Measurements from ENCODE around the gene MACF1. TPM values are rescaled to one million over a fixed set of nuclear protein-coding genes. Genes with fewer than 3 reads are reported as not detected.
A peak's percentile ranks its signal among the peaks of the same experiment; 100 is the strongest.

The MACF1 gene
- polyA plus RNA-seq, 1 of the 3 experiments (the other 2 are of a cell fraction): 37.6 TPM

DNA sequence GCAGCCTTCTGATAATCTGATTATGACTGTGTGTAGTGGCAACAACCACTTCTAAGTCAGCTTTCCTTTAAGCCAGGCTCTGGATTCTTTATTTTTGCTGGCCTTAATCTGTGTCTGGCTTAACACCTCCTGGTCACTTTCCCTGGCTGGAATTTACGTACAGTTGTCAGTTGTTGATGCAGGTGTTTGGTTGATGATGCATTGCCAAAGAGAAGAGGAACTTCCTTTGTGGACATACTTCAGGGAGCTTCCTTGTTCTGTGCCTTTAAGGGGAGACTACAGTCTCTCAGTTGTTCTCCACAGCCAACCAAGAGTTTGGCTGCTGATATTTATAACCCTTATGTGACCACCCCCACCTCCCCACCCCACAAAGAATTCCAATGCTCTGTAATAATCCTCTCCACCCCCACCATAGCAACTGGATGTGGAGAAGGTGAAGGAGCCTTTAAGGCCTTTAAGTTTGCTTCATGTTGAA, 190.9 kb downstream of the MACF1 start:
- Histone ChIP-seq H3F3A (replicated peaks; ENCODE audit: insufficient read depth) (peaks cover 67% of the 10 kb centered on the region), H3K9ac (peak overlapping the region; percentile 20), H4K20me1 (ENCODE audit: insufficient read depth) (no peaks in the 10 kb centered on the region), H3K4me3 (ENCODE audit: low read depth in 2 of 2, low read length in 1 of 2) (no peak overlapping the region), H3K9me2 (no peaks in the 10 kb centered on the region), H2AFZ (ENCODE audit: low read depth) (no peak overlapping the region), H3K27ac (ENCODE audit: low read depth in 2 of 2, low read length in 1 of 2) (peak overlapping the region; percentile 59 to 97; a peak in 3 of 4 replicates), H3K36me3 (replicated peaks in 1 of 2; ENCODE audit: control insufficient read depth in 1 of 2, insufficient read depth in 2 of 2, low read length in 1 of 2) (peaks cover 0 to 2% of the 10 kb centered on the region in 2 experiments), H3K4me1 (ENCODE audit: control insufficient read depth in 1 of 2, insufficient read depth in 2 of 2, low read depth in 1 of 2, low read length in 1 of 2) (peaks cover 16 to 80% of the 10 kb centered on the region in 2 experiments), H3K4me2 (peak overlapping the region; percentile 59), H3K27me3 (ENCODE audit: insufficient read depth) (no peaks in the 10 kb centered on the region), H3K79me2 (ENCODE audit: insufficient read depth) (peaks cover 84% of the 10 kb centered on the region), H3K9me3 (no peaks in the 10 kb centered on the region)
- CTCF ChIA-PET: interaction anchor here (1.0 to 2.2 kb wide), 4 partner anchors 8 to 144 kb away, joined by 3 to 6 read pairs (median 4); no protein-coding TSS in a partner anchor
- POLR2A ChIA-PET: no interaction called here
- 0% methylated on average over 1 of the region's 1 CpG for WGBS (ENCODE audit: low lambda C conversion rate)
- DNase-seq: no peak
- TF ChIP-seq USF2 (IDR thresholded peaks at IDR 0.05; ENCODE audit: borderline replicate concordance, low read depth, low read length) (no peak), EP300 (IDR thresholded peaks at IDR 0.05; ENCODE audit: borderline replicate concordance in 1 of 2, low read depth in 1 of 2, low read length in 1 of 2) (peak in 1 of 2 experiments; percentile 71; a peak in 2 of 4 replicates), EZH2phosphoT487 (IDR thresholded peaks at IDR 0.05; ENCODE audit: borderline replicate concordance, low read depth) (no peak), FOSL2 (IDR thresholded peaks at IDR 0.05; ENCODE audit: borderline replicate concordance, low read depth) (peak; percentile 33; the same call in 1 of the 2 replicates), FOXM1 (IDR thresholded peaks at IDR 0.05; ENCODE audit: low read depth) (0 out of 2 replicates have a peak, but pooled peaks have one; percentile 37), GABPA (IDR thresholded peaks at IDR 0.05; ENCODE audit: low read depth) (no peak), REST (IDR thresholded peaks at IDR 0.05; ENCODE audit: low read depth, low read length) (0 out of 2 replicates have a peak, but pooled peaks have one; percentile 17), NRF1 (IDR thresholded peaks at IDR 0.05; ENCODE audit: low read depth, low read length) (no peak), ELF1 (IDR thresholded peaks at IDR 0.05) (peak; percentile 57), RAD21 (IDR thresholded peaks at IDR 0.05; ENCODE audit: low read length) (no peak), SIN3A (IDR thresholded peaks at IDR 0.05; ENCODE audit: borderline replicate concordance, low read depth, low read length) (no peak), FOXJ3 (CRISPR knock-in tag; IDR thresholded peaks at IDR 0.05) (no peak), POLR2AphosphoS5 (IDR thresholded peaks at IDR 0.05; ENCODE audit: low read depth, low read length) (peak; percentile 12; the same call in 1 of the 2 replicates), TCF12 (IDR thresholded peaks at IDR 0.05) (peak; percentile 67), RFX5 (IDR thresholded peaks at IDR 0.05; ENCODE audit: low read length) (no peak), MXI1 (IDR thresholded peaks at IDR 0.05; ENCODE audit: low read depth, low read length) (no peak), RXRA (IDR thresholded peaks at IDR 0.05; ENCODE audit: borderline replicate concordance, low read depth) (peak; percentile 58; the same call in 1 of the 2 replicates), GATA2 (CRISPR knock-in tag; IDR thresholded peaks at IDR 0.05) (no peak), USF1 (IDR thresholded peaks at IDR 0.05; ENCODE audit: borderline replicate concordance, low read depth) (no peak)
- TF ChIP-seq, protein P1, sequence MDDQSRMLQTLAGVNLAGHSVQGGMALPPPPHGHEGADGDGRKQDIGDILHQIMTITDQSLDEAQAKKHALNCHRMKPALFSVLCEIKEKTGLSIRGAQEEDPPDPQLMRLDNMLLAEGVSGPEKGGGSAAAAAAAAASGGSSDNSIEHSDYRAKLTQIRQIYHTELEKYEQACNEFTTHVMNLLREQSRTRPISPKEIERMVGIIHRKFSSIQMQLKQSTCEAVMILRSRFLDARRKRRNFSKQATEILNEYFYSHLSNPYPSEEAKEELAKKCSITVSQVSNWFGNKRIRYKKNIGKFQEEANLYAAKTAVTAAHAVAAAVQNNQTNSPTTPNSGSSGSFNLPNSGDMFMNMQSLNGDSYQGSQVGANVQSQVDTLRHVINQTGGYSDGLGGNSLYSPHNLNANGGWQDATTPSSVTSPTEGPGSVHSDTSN (IDR thresholded peaks at IDR 0.05): peak; percentile 77
- TF ChIP-seq, protein P2, sequence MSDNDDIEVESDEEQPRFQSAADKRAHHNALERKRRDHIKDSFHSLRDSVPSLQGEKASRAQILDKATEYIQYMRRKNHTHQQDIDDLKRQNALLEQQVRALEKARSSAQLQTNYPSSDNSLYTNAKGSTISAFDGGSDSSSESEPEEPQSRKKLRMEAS (IDR thresholded peaks at IDR 0.05; ENCODE audit: low read depth): peak; percentile 71
- TF ChIP-seq, protein P3, sequence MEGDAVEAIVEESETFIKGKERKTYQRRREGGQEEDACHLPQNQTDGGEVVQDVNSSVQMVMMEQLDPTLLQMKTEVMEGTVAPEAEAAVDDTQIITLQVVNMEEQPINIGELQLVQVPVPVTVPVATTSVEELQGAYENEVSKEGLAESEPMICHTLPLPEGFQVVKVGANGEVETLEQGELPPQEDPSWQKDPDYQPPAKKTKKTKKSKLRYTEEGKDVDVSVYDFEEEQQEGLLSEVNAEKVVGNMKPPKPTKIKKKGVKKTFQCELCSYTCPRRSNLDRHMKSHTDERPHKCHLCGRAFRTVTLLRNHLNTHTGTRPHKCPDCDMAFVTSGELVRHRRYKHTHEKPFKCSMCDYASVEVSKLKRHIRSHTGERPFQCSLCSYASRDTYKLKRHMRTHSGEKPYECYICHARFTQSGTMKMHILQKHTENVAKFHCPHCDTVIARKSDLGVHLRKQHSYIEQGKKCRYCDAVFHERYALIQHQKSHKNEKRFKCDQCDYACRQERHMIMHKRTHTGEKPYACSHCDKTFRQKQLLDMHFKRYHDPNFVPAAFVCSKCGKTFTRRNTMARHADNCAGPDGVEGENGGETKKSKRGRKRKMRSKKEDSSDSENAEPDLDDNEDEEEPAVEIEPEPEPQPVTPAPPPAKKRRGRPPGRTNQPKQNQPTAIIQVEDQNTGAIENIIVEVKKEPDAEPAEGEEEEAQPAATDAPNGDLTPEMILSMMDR (IDR thresholded peaks at IDR 0.05): no peak
- TF ChIP-seq, protein P4, sequence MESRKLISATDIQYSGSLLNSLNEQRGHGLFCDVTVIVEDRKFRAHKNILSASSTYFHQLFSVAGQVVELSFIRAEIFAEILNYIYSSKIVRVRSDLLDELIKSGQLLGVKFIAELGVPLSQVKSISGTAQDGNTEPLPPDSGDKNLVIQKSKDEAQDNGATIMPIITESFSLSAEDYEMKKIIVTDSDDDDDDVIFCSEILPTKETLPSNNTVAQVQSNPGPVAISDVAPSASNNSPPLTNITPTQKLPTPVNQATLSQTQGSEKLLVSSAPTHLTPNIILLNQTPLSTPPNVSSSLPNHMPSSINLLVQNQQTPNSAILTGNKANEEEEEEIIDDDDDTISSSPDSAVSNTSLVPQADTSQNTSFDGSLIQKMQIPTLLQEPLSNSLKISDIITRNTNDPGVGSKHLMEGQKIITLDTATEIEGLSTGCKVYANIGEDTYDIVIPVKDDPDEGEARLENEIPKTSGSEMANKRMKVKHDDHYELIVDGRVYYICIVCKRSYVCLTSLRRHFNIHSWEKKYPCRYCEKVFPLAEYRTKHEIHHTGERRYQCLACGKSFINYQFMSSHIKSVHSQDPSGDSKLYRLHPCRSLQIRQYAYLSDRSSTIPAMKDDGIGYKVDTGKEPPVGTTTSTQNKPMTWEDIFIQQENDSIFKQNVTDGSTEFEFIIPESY (IDR thresholded peaks at IDR 0.05; ENCODE audit: borderline replicate concordance, low read depth): 0 out of 2 replicates have a peak, but pooled peaks have one; percentile 42

All from SK-N-SH (cell line).